ENCODE measurements around the gene ADAMTS4. TPM values are rescaled to one million over a fixed set of nuclear protein-coding genes. Genes with fewer than 3 reads are reported as not detected.

ADAMTS4 gene
- total RNA-seq, 1 experiment from 2014 or later = 7.0 TPM

- Histone ChIP-seq H3K27me3 (ENCODE audit: insufficient read depth, low read length) (no peaks in the 10 kb centered on the region; the same call in 1 of the 2 replicates), H3K14ac (ENCODE audit: insufficient read depth, low read length) (peak overlapping the region; percentile 36), H3K56ac (ENCODE audit: insufficient read length, low read depth, low read length) (no peak overlapping the region), H2AK5ac (ENCODE audit: insufficient read length, low read length) (no peak overlapping the region), H2BK12ac (ENCODE audit: insufficient read length, low read depth, low read length) (peak overlapping the region; percentile 59), H4K91ac (ENCODE audit: insufficient read length, low read depth, low read length) (peak overlapping the region; percentile 87), H3K4me2 (ENCODE audit: insufficient read depth, insufficient read length, low read length) (peak overlapping the region; percentile 12), H3K4ac (ENCODE audit: low read depth, low read length) (peak overlapping the region; percentile 2; the same call in 1 of the 2 replicates), H3K27ac (ENCODE audit: insufficient read length, low read depth, low read length) (peak overlapping the region; percentile 72), H2BK20ac (ENCODE audit: low read depth, low read length, poor library complexity, severe bottlenecking) (no peak overlapping the region), H3K9me3 (ENCODE audit: control insufficient read depth, low read depth, low read length) (no peaks in the 10 kb centered on the region), H4K20me1 (ENCODE audit: control insufficient read depth, insufficient read depth, insufficient read length) (no peaks in the 10 kb centered on the region), H3K9ac (ENCODE audit: extremely low read depth, insufficient read length, low read length) (no peak overlapping the region), H4K5ac (ENCODE audit: insufficient read length, low read depth, low read length) (peak overlapping the region; percentile 45), H3K79me2 (ENCODE audit: insufficient read depth, low read length) (no peaks in the 10 kb centered on the region), H3K18ac (ENCODE audit: insufficient read length, low read depth, low read length) (peak overlapping the region; percentile 85), H2BK15ac (ENCODE audit: low read depth, low read length) (no peak overlapping the region), H4K8ac (replicated peaks; ENCODE audit: insufficient read length, low read depth, low read length) (no peak overlapping the region), H3K4me1 (ENCODE audit: insufficient read depth, low read length) (peaks cover 24% of the 10 kb centered on the region), H3K23me2 (ENCODE audit: insufficient read length, low read depth, low read length, poor library complexity, severe bottlenecking) (peaks cover 7% of the 10 kb centered on the region), H2BK120ac (ENCODE audit: low read depth, low read length, poor library complexity, severe bottlenecking) (peak overlapping the region; percentile 57), H3T11ph (ENCODE audit: low read length) (no peak overlapping the region), H3K23ac (ENCODE audit: insufficient read length, low read depth, low read length) (no peak overlapping the region), H2BK5ac (ENCODE audit: insufficient read length, low read length) (no peak overlapping the region), H3K79me1 (ENCODE audit: insufficient read depth, low read depth, low read length, poor library complexity, severe bottlenecking) (no peaks in the 10 kb centered on the region), H2AFZ (ENCODE audit: low read length) (no peak overlapping the region)
- Mint-ChIP-seq H3K4me3 (peak overlapping the region; percentile 31 to 91; a peak in 4 of 5 replicates), H3K27me3 (ENCODE audit: low read depth) (no peaks in the 10 kb centered on the region), H3K27ac (peak overlapping the region; percentile 91 to 99 (median 99)), H3K4me1 (peaks cover 57 to 68% of the 10 kb centered on the region in 2 experiments), H3K9me3 (no peaks in the 10 kb centered on the region; a peak in 1 of 5 replicates), H3K36me3 (ENCODE audit: insufficient read depth in 1 of 3, low read depth in 3 of 3) (peaks cover 12 to 26% (median 18%) of the 10 kb centered on the region in 3 experiments; a peak in 6 of 7 replicates)
- TF ChIP-seq CTCF (conservative IDR thresholded peaks at IDR 0.05) = no peak
- DNase-seq = peak; percentile 50
- no CpG with 5 or more reads among the region's 5 CpGs for WGBS (ENCODE audit: extremely low coverage, insufficient read length, low lambda C conversion rate)
These were observed 1.7 kb upstream of the ADAMTS4 start for GRCh38 chr1:161200421-161200991.
